GM12873 (cell line): ENCODE measurements around the gene BNC1.

ENCODE experiments used
- TF ChIP-seq, protein P1 (sequence below): IDR thresholded peaks from 2 replicates; pipeline ENCODE4 v1.5.1; 2012; ENCODE audit warnings: low read depth, mild to moderate bottlenecking, moderate library complexity, low read length, control low read depth; ENCODE audit not compliant: insufficient read depth; ENCODE audit errors: missing control alignments

The BNC1 gene

GRCh38 chr15:83243634-83244033, 40.8 kb downstream of the BNC1 start:
- TF ChIP-seq, protein P1, sequence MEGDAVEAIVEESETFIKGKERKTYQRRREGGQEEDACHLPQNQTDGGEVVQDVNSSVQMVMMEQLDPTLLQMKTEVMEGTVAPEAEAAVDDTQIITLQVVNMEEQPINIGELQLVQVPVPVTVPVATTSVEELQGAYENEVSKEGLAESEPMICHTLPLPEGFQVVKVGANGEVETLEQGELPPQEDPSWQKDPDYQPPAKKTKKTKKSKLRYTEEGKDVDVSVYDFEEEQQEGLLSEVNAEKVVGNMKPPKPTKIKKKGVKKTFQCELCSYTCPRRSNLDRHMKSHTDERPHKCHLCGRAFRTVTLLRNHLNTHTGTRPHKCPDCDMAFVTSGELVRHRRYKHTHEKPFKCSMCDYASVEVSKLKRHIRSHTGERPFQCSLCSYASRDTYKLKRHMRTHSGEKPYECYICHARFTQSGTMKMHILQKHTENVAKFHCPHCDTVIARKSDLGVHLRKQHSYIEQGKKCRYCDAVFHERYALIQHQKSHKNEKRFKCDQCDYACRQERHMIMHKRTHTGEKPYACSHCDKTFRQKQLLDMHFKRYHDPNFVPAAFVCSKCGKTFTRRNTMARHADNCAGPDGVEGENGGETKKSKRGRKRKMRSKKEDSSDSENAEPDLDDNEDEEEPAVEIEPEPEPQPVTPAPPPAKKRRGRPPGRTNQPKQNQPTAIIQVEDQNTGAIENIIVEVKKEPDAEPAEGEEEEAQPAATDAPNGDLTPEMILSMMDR, result no peak

DNA sequence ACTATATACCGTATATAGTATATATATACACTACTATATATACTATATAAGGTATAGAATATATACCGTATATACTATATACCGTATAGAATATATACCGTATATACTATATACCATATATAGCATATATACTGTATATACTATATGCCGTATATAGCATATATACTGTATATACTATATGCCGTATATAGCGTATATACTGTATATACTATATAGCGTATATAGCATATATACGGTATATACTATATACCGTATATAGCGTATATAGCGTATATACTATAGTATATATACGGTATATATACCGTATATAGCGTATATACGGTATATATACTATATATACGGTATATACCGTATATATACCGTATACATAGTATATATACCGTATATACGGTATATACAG, 54.2 kb downstream of the BNC1 start:
- TF ChIP-seq, protein P1, result no peak

DNA sequence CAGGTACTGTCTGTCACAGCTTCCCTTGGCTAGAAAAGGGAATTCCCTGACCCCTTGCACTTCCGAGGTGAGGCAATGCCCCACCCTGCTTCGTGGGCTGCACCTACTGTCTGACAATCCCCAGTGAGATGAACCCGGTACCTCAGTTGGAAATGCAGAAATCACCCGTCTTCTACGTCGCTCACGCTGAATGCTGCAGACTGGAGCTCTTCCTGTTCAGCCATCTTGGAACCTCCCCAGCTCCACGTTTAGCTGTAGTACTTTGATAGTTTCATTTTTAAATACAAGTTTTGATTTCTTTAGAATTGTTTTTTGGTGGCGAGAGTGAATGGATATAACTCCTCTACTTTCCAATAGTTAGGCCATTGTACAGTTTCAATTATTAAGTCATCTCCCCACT, 59.0 kb downstream of the BNC1 start:
- TF ChIP-seq, protein P1, result no peak

DNA sequence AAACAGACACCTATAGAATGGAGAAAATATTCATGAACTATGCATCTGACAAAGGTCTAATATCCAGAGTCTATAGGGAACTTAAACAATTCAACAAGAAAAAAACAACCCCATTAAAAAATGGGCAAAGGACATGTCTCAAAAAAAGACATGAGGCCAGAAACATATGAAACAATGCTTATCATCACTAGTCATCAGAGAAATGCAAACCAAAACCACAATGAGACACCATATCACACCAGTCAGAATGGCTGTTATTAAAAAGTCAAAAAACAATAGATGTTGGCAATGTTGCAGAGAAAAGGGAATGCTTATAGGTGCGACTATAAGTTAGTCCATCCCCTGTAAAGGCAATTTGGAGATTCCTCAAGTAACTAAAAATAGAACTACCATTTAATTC, 65.4 kb downstream of the BNC1 start:
- TF ChIP-seq, protein P1, result no peak

GRCh38 chr15:83215306-83215705, 69.2 kb downstream of the BNC1 start:
- TF ChIP-seq, protein P1, result no peak

- TF ChIP-seq, protein P1, result no peak
Observed at GRCh38 chr15:83210619-83211018, 73.8 kb downstream of the BNC1 start.

- TF ChIP-seq, protein P1, result no peak
Observed at GRCh38 chr15:83209333-83209732, 75.1 kb downstream of the BNC1 start.

GRCh38 chr15:83208367-83208661, 76.2 kb downstream of the BNC1 start:
- TF ChIP-seq, protein P1, result no peak
